Esophagus muscularis mucosa (tissue), 4 donors: ENCODE results near the gene NFATC4. TPM values are rescaled to one million over a fixed set of nuclear protein-coding genes. Genes with fewer than 3 reads are reported as not detected.

Experiments
- DNase-seq: peaks from one replicate; pipeline ENCODE4 v3.0.0-alpha.2; 2017; ENCODE audit errors: extremely low spot score
- H3K27ac ChIP-seq, 4 donors: fragments of 200-600 bp; sonication (generic); replicated peaks in 1 of 4; 1 replicate in 3 of 4; 2 replicates in 1 of 4; pipeline ENCODE4 v1.5.1; 2016 to 2019; ENCODE audit warnings: mild to moderate bottlenecking in 1 of 4
- H3K27me3 ChIP-seq, 4 donors: fragments of 200-600 bp; sonication (generic); one replicate each; pipeline versions ENCODE4 v1.5.1 to v1.6.0; 2016 to 2019
- H3K36me3 ChIP-seq, 4 donors: fragments of 200-600 bp; sonication (generic); one replicate each; pipeline ENCODE4 v1.5.1; 2016 to 2019
- H3K4me1 ChIP-seq, 4 donors: fragments of 200-600 bp; sonication (generic); one replicate each; pipeline ENCODE4 v1.5.1; 2016 to 2019
- H3K4me3 ChIP-seq, 4 donors: fragments of 200-600 bp; sonication (generic); 1 replicate in 2 of 4; 2 replicates in 2 of 4; pipeline ENCODE4 v1.5.1; 2016 to 2019; ENCODE audit warnings: mild to moderate bottlenecking in 4 of 4, moderate library complexity in 1 of 4
- H3K9me3 ChIP-seq, 4 donors: fragments of 200-600 bp; sonication (generic); 1 replicate in 3 of 4; 2 replicates in 1 of 4; pipeline ENCODE4 v1.5.1; 2016 to 2019
- EP300 ChIP-seq: sonication (generic); formaldehyde crosslinking; IDR thresholded peaks from one replicate; pipeline ENCODE4 v1.6.1; 2017; ENCODE audit warnings: antibody characterized with exemption
- POLR2A ChIP-seq: fragments of 450-650 bp; IDR thresholded peaks from one replicate; pipeline ENCODE4 v1.6.1; 2017; ENCODE audit warnings: antibody characterized with exemption, moderate library complexity, mild to moderate bottlenecking, low read depth
- POLR2AphosphoS5 ChIP-seq, 2 donors: sonication (generic); formaldehyde crosslinking; IDR thresholded peaks; one replicate each; pipeline ENCODE4 v1.6.1; 2017; ENCODE audit warnings: antibody characterized with exemption in 2 of 2
- WGBS: methylation state at CpG from one replicate; pipeline ENCODE4 v1.1.5; 2018; 5-methylcytosine and 5-hydroxymethylcytosine counted together
- intact Hi-C: fragments of 100-400 bp; cut with DNase I; formaldehyde crosslinking; loops from one replicate; pipeline ENCODE4 v1.15.1; 2023
- total RNA-seq, 4 donors: library from RNA; depleted of rRNA; stranded (reverse); fragments of >200 nt; gene quantifications; one replicate each; pipeline versions ENCODE4 v1.1.0 to v1.2.1, GENCODE V29; 2016
- TF ChIP-seq, protein P1 (sequence below), 3 experiments: fragments of 200-600 bp in 2 of 3; fragments of 450-650 bp in 1 of 3; sonication (generic) in 2 of 3; IDR thresholded peaks; one replicate each; pipeline ENCODE4 v1.5.1; 2017 to 2019; ENCODE audit warnings: antibody characterized with exemption in 3 of 3, mild to moderate bottlenecking in 2 of 3, moderate library complexity in 1 of 3

Gene NFATC4
- total RNA-seq, 4 donors from 2014 or later = 38.8 to 65.2 (median 48.3) TPM

- Histone ChIP-seq H3K27ac (no peak overlapping the region), H3K36me3 (peaks cover 0 to 1% (median 0%) of the 10 kb centered on the region in 4 donors), H3K4me1 (peaks cover 35 to 47% (median 43%) of the 10 kb centered on the region in 4 donors), H3K27me3 (peaks cover 0 to 57% (median 24%) of the 10 kb centered on the region in 4 donors), H3K4me3 (no peak overlapping the region), H3K9me3 (no peaks in the 10 kb centered on the region)
- no peak for TF ChIP-seq POLR2AphosphoS5 (IDR thresholded peaks at IDR 0.05)
- TF ChIP-seq EP300 = no peak
- TF ChIP-seq, protein P1, sequence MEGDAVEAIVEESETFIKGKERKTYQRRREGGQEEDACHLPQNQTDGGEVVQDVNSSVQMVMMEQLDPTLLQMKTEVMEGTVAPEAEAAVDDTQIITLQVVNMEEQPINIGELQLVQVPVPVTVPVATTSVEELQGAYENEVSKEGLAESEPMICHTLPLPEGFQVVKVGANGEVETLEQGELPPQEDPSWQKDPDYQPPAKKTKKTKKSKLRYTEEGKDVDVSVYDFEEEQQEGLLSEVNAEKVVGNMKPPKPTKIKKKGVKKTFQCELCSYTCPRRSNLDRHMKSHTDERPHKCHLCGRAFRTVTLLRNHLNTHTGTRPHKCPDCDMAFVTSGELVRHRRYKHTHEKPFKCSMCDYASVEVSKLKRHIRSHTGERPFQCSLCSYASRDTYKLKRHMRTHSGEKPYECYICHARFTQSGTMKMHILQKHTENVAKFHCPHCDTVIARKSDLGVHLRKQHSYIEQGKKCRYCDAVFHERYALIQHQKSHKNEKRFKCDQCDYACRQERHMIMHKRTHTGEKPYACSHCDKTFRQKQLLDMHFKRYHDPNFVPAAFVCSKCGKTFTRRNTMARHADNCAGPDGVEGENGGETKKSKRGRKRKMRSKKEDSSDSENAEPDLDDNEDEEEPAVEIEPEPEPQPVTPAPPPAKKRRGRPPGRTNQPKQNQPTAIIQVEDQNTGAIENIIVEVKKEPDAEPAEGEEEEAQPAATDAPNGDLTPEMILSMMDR (IDR thresholded peaks at IDR 0.05) = no peak
- TF ChIP-seq POLR2A = no peak
- intact Hi-C loops = no loop called here
- DNase-seq = no peak
- 88% methylated on average over 8 of the region's 8 CpGs for WGBS
These were observed 30.2 kb upstream of the NFATC4 start for GRCh38 chr14:24337824-24338175.

DNA sequence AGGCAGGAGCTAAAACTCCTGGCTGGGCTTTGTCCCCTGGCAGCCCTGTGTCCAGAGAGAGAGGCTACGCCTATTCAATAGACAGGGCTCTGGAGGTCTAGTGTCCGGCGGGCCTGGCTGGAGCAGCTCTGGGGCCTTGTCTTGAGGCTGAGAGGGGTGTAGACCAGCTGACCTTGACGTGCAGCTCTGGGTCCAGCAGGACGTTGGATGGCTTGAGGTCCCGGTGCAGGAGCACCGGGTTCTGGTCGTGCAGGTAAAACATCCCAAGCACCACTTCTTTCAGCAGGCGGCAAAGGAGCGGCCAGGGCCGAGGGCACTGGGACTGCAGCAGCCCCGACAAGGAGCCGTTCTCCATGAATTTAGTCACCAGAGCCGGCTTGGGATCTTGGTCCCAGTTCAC lies 29.1 kb upstream of the NFATC4 start:
- Histone ChIP-seq H3K27me3 (peaks cover 0 to 48% (median 22%) of the 10 kb centered on the region in 4 donors), H3K27ac (peak overlapping the region in 2 of 4 donors; percentile 49 to 63), H3K4me3 (peak overlapping the region; percentile 41 to 58 (median 51)), H3K4me1 (peaks cover 27 to 36% (median 33%) of the 10 kb centered on the region in 4 donors), H3K9me3 (no peaks in the 10 kb centered on the region), H3K36me3 (no peaks in the 10 kb centered on the region)
- TF ChIP-seq, protein P1 (IDR thresholded peaks at IDR 0.05) = no peak
- TF ChIP-seq POLR2A (no peak), POLR2AphosphoS5 (IDR thresholded peaks at IDR 0.05) (no peak), EP300 (no peak)
- DNase-seq = no peak
- intact Hi-C loops = no loop called here
- 85% methylated on average over 3 of the region's 14 CpGs for WGBS

DNA sequence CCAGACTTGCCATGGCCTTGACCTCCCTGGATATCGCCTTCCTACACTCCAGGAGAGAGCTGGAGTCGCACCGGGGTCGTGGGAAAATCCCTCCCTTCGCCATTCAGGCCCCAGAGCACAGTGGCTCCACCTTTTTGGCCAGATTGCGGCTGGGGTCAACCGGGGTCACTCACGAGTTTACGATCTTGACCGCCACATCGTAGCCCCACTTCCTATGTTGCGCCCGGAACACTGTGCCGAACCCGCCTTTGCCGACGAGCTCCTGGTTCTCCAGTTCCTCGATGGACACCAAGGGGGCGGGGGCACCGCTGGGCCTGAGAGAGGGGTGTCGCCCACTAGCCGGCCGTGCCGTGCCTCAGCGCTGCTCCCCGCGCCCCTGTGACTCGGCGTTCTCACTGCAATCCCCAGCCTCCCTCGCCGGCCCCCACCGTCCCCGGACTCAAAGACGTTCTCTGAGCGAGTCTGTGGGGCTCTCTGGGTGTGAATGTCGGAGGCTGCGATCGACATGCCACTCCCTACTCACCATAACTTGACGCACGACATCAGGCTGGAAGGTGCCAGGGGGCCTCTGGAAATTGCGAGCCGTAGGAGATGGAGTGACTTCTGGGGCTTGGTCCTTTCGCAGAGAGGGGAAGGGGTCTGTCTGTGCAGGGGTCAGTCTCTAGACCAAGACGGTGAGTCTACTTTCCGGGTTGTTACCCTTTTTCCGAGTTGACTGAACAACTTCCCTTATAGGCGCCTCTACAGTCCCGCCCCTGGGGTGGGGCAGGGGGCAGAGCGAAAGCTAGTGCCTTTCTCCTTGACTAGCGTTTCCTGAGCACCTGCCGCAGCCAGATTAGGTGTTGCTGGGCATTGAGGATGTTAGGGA lies 28.5 kb upstream of the NFATC4 start, which contains the start of gene RIPK3:
TSS of gene RIPK3 (minus strand) at position 708 of the 868 bp plus-strand sequence. CDS start at position 543, 165 bp downstream.
- intact Hi-C loops = no loop called here
- 31% methylated on average over 44 of the region's 51 CpGs for WGBS
- H3K27ac ChIP-seq = peak within 1 kb of the TSS; percentile 6 to 63 (median 51)
- peak within 1 kb of the TSS; percentile 41 to 58 (median 51) for H3K4me3 ChIP-seq
- no peaks in the 10 kb centered on the region for H3K9me3 ChIP-seq
- H3K4me1 ChIP-seq = peaks cover 20 to 30% (median 26%) of the 10 kb centered on the region in 4 donors
- H3K36me3 ChIP-seq = no peaks in the 10 kb centered on the region
- no peak for DNase-seq
- no peak for TF ChIP-seq POLR2AphosphoS5 (IDR thresholded peaks at IDR 0.05)
- no peak for TF ChIP-seq EP300
- TF ChIP-seq, protein P1 (IDR thresholded peaks at IDR 0.05) = no peak
- no peak for TF ChIP-seq POLR2A
- H3K27me3 ChIP-seq = peaks cover 0 to 41% (median 15%) of the 10 kb centered on the region in 4 donors

GRCh38 chr14:24340606-24341005 lies 27.4 kb upstream of the NFATC4 start:
- TF ChIP-seq POLR2A (no peak), EP300 (no peak), POLR2AphosphoS5 (IDR thresholded peaks at IDR 0.05) (no peak)
- TF ChIP-seq, protein P1 (IDR thresholded peaks at IDR 0.05) = no peak
- intact Hi-C loops = no loop called here
- WGBS = 83% methylated on average over 1 of the region's 1 CpG

More at GRCh38 chr14:24340606-24341005, 27.4 kb upstream of the NFATC4 start:
- Histone ChIP-seq H3K9me3 (no peaks in the 10 kb centered on the region), H3K4me1 (peaks cover 15 to 19% (median 17%) of the 10 kb centered on the region in 4 donors), H3K27ac (no peak overlapping the region), H3K27me3 (peaks cover 0 to 36% (median 7%) of the 10 kb centered on the region in 4 donors), H3K4me3 (no peak overlapping the region), H3K36me3 (no peaks in the 10 kb centered on the region)
- DNase-seq = no peak
